Panc1 (cell line): ENCODE data around the gene PCP4L1. TPM values are rescaled to one million over a fixed set of nuclear protein-coding genes. Genes with fewer than 3 reads are reported as not detected.

Experiments
- ATAC-seq: fragments of 200-7000 bp; cut with Tn5 transposase; 2 replicates; pipeline ENCODE4 v1.9.1; 2020; ENCODE audit warnings: mild to moderate bottlenecking, moderate library complexity
- Bru-seq: library from RNA; stranded (reverse); fragments of 400-500 nt; gene quantifications from one replicate; lab custom pipeline; 2021; lab: Mats Ljungman, UMichigan
- BruChase-seq, 2 experiments: library from RNA; stranded (reverse); fragments of 400-500 nt; gene quantifications; one replicate each; lab custom pipeline; 2021; lab: Mats Ljungman, UMichigan
- BruUV-seq: library from RNA; stranded (reverse); fragments of 400-500 nt; replicated peaks from 2 replicates; lab custom pipeline; 2021; lab: Mats Ljungman, UMichigan
- CTCF ChIA-PET: fragments of 300-600 bp; sonication (Branson Sonifier 250); formaldehyde crosslinking; loops from one replicate; lab custom pipeline; 2022; ENCODE audit warnings: antibody characterized with exemption; lab: Charles Lee
- POLR2A ChIA-PET: fragments of 300-600 bp; sonication (Branson Sonifier 250); formaldehyde crosslinking; loops from one replicate; lab custom pipeline; 2022; ENCODE audit warnings: antibody characterized with exemption; lab: Charles Lee
- DNase-seq: peaks from one replicate; pipeline ENCODE4 v3.0.0-alpha.2; 2010; ENCODE audit warnings: low read depth, low spot score
- H3K27ac ChIP-seq: 2 replicates; pipeline ENCODE4 v1.5.1; 2011; ENCODE audit warnings: mild to moderate bottlenecking, low read length, inconsistent platforms
- H3K27me3 ChIP-seq: fragments of 200-500 bp; sonication (Bioruptor generic); 2 replicates; pipeline ENCODE4 v1.6.0; 2014; ENCODE audit warnings: low read length, inconsistent platforms; ENCODE audit not compliant: control insufficient read depth, insufficient read depth
- H3K36me3 ChIP-seq: fragments of 200-500 bp; sonication (Bioruptor generic); 2 replicates; pipeline ENCODE4 v1.5.1; 2014; ENCODE audit warnings: inconsistent platforms, mild to moderate bottlenecking, low read length, moderate library complexity; ENCODE audit not compliant: control insufficient read depth, insufficient read depth
- H3K4me1 ChIP-seq: 2 replicates; pipeline ENCODE4 v1.5.1; 2011; ENCODE audit warnings: inconsistent platforms, mild to moderate bottlenecking, low read length, moderate library complexity; ENCODE audit not compliant: control insufficient read depth, insufficient read depth
- H3K4me3 ChIP-seq, 2 experiments: 2 replicates each; pipeline ENCODE4 v1.5.1; 2011 to 2012; ENCODE audit warnings: low read depth in 2 of 2, low read length in 2 of 2, mild to moderate bottlenecking in 2 of 2, inconsistent platforms in 1 of 2, moderate library complexity in 1 of 2
- H3K9me3 ChIP-seq: fragments of 200-500 bp; sonication (Bioruptor generic); 2 replicates; pipeline ENCODE4 v1.5.1; 2014; ENCODE audit warnings: low read depth, mild to moderate bottlenecking, inconsistent platforms, low read length, moderate library complexity; ENCODE audit not compliant: control insufficient read depth, insufficient read depth
- POLR2AphosphoS5 ChIP-seq: IDR thresholded peaks from 2 replicates; pipeline ENCODE4 v1.6.1; 2012; ENCODE audit warnings: mild to moderate bottlenecking, low read depth, low read length, moderate library complexity
- SIN3A ChIP-seq: IDR thresholded peaks from 2 replicates; pipeline ENCODE4 v1.6.1; 2012; ENCODE audit warnings: low read depth, mild to moderate bottlenecking, low read length, moderate library complexity, borderline replicate concordance; ENCODE audit not compliant: insufficient read depth
- TCF7L2 ChIP-seq: IDR thresholded peaks from 2 replicates; pipeline ENCODE4 v1.6.1; 2011; ENCODE audit warnings: mild to moderate bottlenecking, low read depth, low read length, inconsistent platforms
- in situ Hi-C: cut with HindIII; loops from 2 replicates; pipeline ENCODE4 v1.10.0; 2016; ENCODE audit warnings: low sequenced_read_pairs, low pct_unique_long_range_greater_than_20kb
- intact Hi-C: fragments of 100-400 bp; cut with micrococcal nuclease; formaldehyde crosslinking; loops from one replicate; pipeline ENCODE4 v1.10.0; 2022; ENCODE audit not compliant: unreplicated experiment
- long read RNA-seq: library from polyadenylated mRNA; unstranded; transcript quantifications from one replicate; pipeline ENCODE4 v2.0.0, GENCODE V29; 2021; ENCODE audit not compliant: unreplicated experiment
- polyA plus RNA-seq: library from polyadenylated mRNA; unstranded; fragments of >200 nt; gene quantifications from one replicate; pipeline ENCODE4 v1.2.1, GENCODE V29; 2012; ENCODE audit warnings: missing spikeins; ENCODE audit not compliant: insufficient read length
- total RNA-seq: library from RNA; stranded (reverse); gene quantifications from one replicate; pipeline ENCODE4 v1.2.1, GENCODE V29; 2021; ENCODE audit not compliant: unreplicated experiment
- TF ChIP-seq, protein P1 (sequence below): fragments of 450-650 bp; IDR thresholded peaks from 2 replicates; pipeline ENCODE4 v1.5.1; 2017; ENCODE audit warnings: mild to moderate bottlenecking
- TF ChIP-seq, protein P2 (sequence below), 2 experiments: IDR thresholded peaks; 2 replicates each; pipeline ENCODE4 v1.6.1; 2011 to 2012; ENCODE audit warnings: low read depth in 2 of 2, control low read depth in 1 of 2, low read length in 1 of 2, mild to moderate bottlenecking in 1 of 2, moderate library complexity in 1 of 2; ENCODE audit not compliant: insufficient read depth in 1 of 2

PCP4L1 gene
- not detected for total RNA-seq
- not detected for polyA plus RNA-seq
- percentile 6 among the genes with signal in this experiment for Bru-seq, nascent RNA
- percentile 4 among the genes with signal in this experiment for BruChase-seq, experiment 1, labeled RNA remaining after a 2-hour chase
- BruChase-seq, experiment 2, labeled RNA remaining after a 6-hour chase = percentile 9 among the genes with signal in this experiment
- long read RNA-seq = 0 reads

GRCh38 chr1:161258439-161259344, at the start of gene PCP4L1:
PCP4L1 (plus strand) TSS chr1:161258745; CDS start chr1:161258975, 230 bp downstream.
- no peak within 1 kb of the TSS for H3K27ac ChIP-seq
- BruUV-seq = no TSS peak
- in situ Hi-C loops (no loop called here), intact Hi-C loops (no loop called here)
- no peaks in the 10 kb centered on the region for H3K36me3 ChIP-seq
- peak; percentile 93 for ATAC-seq
- CTCF ChIA-PET = no interaction called here
- TF ChIP-seq, protein P1, sequence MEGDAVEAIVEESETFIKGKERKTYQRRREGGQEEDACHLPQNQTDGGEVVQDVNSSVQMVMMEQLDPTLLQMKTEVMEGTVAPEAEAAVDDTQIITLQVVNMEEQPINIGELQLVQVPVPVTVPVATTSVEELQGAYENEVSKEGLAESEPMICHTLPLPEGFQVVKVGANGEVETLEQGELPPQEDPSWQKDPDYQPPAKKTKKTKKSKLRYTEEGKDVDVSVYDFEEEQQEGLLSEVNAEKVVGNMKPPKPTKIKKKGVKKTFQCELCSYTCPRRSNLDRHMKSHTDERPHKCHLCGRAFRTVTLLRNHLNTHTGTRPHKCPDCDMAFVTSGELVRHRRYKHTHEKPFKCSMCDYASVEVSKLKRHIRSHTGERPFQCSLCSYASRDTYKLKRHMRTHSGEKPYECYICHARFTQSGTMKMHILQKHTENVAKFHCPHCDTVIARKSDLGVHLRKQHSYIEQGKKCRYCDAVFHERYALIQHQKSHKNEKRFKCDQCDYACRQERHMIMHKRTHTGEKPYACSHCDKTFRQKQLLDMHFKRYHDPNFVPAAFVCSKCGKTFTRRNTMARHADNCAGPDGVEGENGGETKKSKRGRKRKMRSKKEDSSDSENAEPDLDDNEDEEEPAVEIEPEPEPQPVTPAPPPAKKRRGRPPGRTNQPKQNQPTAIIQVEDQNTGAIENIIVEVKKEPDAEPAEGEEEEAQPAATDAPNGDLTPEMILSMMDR = no peak
- TF ChIP-seq, protein P2, sequence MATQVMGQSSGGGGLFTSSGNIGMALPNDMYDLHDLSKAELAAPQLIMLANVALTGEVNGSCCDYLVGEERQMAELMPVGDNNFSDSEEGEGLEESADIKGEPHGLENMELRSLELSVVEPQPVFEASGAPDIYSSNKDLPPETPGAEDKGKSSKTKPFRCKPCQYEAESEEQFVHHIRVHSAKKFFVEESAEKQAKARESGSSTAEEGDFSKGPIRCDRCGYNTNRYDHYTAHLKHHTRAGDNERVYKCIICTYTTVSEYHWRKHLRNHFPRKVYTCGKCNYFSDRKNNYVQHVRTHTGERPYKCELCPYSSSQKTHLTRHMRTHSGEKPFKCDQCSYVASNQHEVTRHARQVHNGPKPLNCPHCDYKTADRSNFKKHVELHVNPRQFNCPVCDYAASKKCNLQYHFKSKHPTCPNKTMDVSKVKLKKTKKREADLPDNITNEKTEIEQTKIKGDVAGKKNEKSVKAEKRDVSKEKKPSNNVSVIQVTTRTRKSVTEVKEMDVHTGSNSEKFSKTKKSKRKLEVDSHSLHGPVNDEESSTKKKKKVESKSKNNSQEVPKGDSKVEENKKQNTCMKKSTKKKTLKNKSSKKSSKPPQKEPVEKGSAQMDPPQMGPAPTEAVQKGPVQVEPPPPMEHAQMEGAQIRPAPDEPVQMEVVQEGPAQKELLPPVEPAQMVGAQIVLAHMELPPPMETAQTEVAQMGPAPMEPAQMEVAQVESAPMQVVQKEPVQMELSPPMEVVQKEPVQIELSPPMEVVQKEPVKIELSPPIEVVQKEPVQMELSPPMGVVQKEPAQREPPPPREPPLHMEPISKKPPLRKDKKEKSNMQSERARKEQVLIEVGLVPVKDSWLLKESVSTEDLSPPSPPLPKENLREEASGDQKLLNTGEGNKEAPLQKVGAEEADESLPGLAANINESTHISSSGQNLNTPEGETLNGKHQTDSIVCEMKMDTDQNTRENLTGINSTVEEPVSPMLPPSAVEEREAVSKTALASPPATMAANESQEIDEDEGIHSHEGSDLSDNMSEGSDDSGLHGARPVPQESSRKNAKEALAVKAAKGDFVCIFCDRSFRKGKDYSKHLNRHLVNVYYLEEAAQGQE (IDR thresholded peaks at IDR 0.05; ENCODE audit: insufficient read depth in 1 of 2, low read depth in 2 of 2, low read length in 1 of 2) = no peak
- no peak for TF ChIP-seq TCF7L2
- TF ChIP-seq POLR2AphosphoS5 = no peak
- TF ChIP-seq SIN3A = no peak
- POLR2A ChIA-PET = interaction anchor here (0.6 kb wide), 1 partner anchor 9 kb away, joined by 6 read pairs; no protein-coding TSS in a partner anchor
- peaks cover 22% of the 10 kb centered on the region for H3K27me3 ChIP-seq
- DNase-seq = no peak
- peak within 1 kb of the TSS; percentile 45 to 57 for H3K4me3 ChIP-seq
- H3K4me1 ChIP-seq = no peaks in the 10 kb centered on the region; the same call in 1 of the 2 replicates
- no peaks in the 10 kb centered on the region; the same call in 1 of the 2 replicates for H3K9me3 ChIP-seq

GRCh38 chr1:161209790-161210409, 48.6 kb upstream of the PCP4L1 start:
- no peak for TF ChIP-seq SIN3A
- TF ChIP-seq, protein P1 = peak; percentile 94
- TF ChIP-seq TCF7L2 = no peak
- TF ChIP-seq, protein P2 (IDR thresholded peaks at IDR 0.05; ENCODE audit: insufficient read depth in 1 of 2, low read depth in 2 of 2, low read length in 1 of 2) = no peak
- no peak for TF ChIP-seq POLR2AphosphoS5
- H3K27ac ChIP-seq = no peak overlapping the region
- ChIA-PET CTCF (no interaction called here), POLR2A (no interaction called here)
- intact Hi-C loops = no loop called here
- in situ Hi-C loops = loop anchor here (25.0 kb wide), 1 partner anchor 177 kb away; no protein-coding TSS in a partner anchor
- TSS peak; percentile 28 for BruUV-seq
- DNase-seq (peak; percentile 51), ATAC-seq (peak; percentile 95)
- peaks cover 34% of the 10 kb centered on the region for H3K36me3 ChIP-seq
- H3K27me3 ChIP-seq = no peaks in the 10 kb centered on the region
- no peaks in the 10 kb centered on the region for H3K4me1 ChIP-seq
- H3K9me3 ChIP-seq = no peaks in the 10 kb centered on the region
- H3K4me3 ChIP-seq = no peak overlapping the region
